Gastrocnemius medialis (tissue), 4 donors: ENCODE measurements around the gene PGGHG.

Experiments
- CTCF ChIP-seq, 5 experiments: fragments of 450-650 bp in 3 of 5; fragments of 200-600 bp in 2 of 5; sonication (generic) in 2 of 5; IDR thresholded peaks in 4 of 5; conservative IDR thresholded peaks in 1 of 5; 1 replicate in 4 of 5; 2 replicates in 1 of 5; pipeline ENCODE4 v1.5.1; 2016 to 2019; ENCODE audit warnings: antibody characterized with exemption in 5 of 5, mild to moderate bottlenecking in 3 of 5, moderate library complexity in 3 of 5
- POLR2A ChIP-seq, 2 donors: fragments of 450-650 bp; IDR thresholded peaks; one replicate each; pipeline ENCODE4 v1.6.1; 2017; ENCODE audit warnings: antibody characterized with exemption in 2 of 2, mild to moderate bottlenecking in 2 of 2, moderate library complexity in 2 of 2

DNA sequence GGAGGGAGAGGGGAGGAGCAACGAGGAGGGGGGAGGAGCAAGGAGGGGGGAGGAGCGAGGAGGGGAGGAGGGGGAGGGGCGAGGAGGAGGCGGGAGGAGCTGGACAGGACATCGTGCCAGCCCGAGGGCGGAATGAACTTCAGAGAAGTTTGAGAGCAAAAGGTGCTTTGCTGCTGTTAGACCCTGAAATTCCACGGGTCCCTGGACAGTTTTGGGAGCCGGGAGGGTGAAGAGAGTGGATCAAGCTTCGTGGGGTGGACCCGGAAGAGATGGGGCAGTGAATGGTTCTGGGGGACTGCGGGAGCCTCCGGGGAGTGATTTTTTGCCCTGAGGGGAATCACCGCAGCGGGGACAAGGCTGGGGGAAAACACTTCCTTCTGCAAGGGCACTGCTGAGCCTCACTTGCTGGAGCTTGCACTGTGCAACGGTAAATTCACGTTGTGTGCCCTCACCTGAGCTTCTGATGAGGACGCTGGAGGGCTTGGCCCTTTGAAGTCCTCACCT lies 21.4 kb upstream of the PGGHG start:
- TF ChIP-seq CTCF (IDR thresholded peaks at IDR 0.05 in 4 of 5, conservative IDR thresholded peaks at IDR 0.05 in 1 of 5) (no peak), POLR2A (IDR thresholded peaks at IDR 0.05) (no peak)
